Measurements from ENCODE around the gene OR51B4. TPM values are rescaled to one million over a fixed set of nuclear protein-coding genes. Genes with fewer than 3 reads are reported as not detected.
"Not testable (repeated sequence)": the region's sequence is repeated elsewhere in the genome, so short reads cannot be mapped to it uniquely, and the experiment has no call there.

Gene OR51B4
- total RNA-seq, 1 experiment from 2014 or later: not detected

DNA sequence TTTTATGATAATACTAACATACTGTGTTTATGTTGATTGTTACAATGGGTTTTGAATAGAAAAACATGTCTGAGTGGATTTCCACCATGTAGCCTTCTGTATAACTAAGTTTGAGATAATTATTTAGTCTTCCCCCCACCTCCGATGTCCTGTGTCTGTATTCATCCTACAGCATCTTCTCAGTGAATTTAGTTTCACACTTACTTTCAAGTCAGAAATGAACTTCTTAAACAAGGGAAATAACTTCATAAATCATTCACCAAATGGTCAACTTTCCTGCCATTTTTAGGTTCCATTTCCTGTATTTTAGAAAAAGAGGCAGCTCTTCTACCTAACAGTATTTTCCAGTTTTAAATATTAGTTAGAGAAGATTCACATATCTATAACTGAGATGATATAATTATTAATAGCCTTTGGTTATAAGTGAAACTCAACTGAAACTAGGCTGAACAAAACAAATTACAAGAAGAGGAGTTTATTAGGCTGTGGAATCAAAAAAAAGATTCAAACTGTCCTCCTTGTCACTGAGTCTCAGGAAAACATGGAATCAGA lies 38.1 kb upstream of the OR51B4 start:
- WGBS (ENCODE audit: extremely low coverage, insufficient read length, low lambda C conversion rate): no CpG with 5 or more reads among the region's 1 CpG
- Mint-ChIP-seq H3K4me1 (0 out of 4 replicates have a peak, but pooled peaks cover 0 to 3% of the 10 kb centered on the region in 2 experiments), H3K4me3 (no peak overlapping the region), H3K27me3 (ENCODE audit: low read depth) (no peaks in the 10 kb centered on the region), H3K9me3 (no peaks in the 10 kb centered on the region), H3K27ac (no peak overlapping the region), H3K36me3 (ENCODE audit: insufficient read depth in 1 of 3, low read depth in 3 of 3) (no peaks in the 10 kb centered on the region)
- Histone ChIP-seq H3K14ac (ENCODE audit: insufficient read depth, low read length) (no peak overlapping the region), H3K4me2 (ENCODE audit: insufficient read depth, insufficient read length, low read length) (no peak overlapping the region), H2BK15ac (ENCODE audit: low read depth, low read length) (no peak overlapping the region), H2BK120ac (ENCODE audit: low read depth, low read length, poor library complexity, severe bottlenecking) (no peak overlapping the region), H3K4me1 (ENCODE audit: insufficient read depth, low read length) (no peaks in the 10 kb centered on the region), H4K8ac (replicated peaks; ENCODE audit: insufficient read length, low read depth, low read length) (no peak overlapping the region), H4K20me1 (ENCODE audit: control insufficient read depth, insufficient read depth, insufficient read length) (no peaks in the 10 kb centered on the region), H4K5ac (ENCODE audit: insufficient read length, low read depth, low read length) (no peak overlapping the region), H3K9me3 (ENCODE audit: control insufficient read depth, low read depth, low read length) (no peaks in the 10 kb centered on the region), H3K23me2 (ENCODE audit: insufficient read length, low read depth, low read length, poor library complexity, severe bottlenecking) (no peaks in the 10 kb centered on the region), H2AFZ (ENCODE audit: low read length) (no peak overlapping the region), H3T11ph (ENCODE audit: low read length) (no peak overlapping the region), H3K9ac (ENCODE audit: extremely low read depth, insufficient read length, low read length) (no peak overlapping the region), H4K91ac (ENCODE audit: insufficient read length, low read depth, low read length) (no peak overlapping the region), H3K56ac (ENCODE audit: insufficient read length, low read depth, low read length) (no peak overlapping the region), H3K4ac (ENCODE audit: low read depth, low read length) (no peak overlapping the region), H2AK5ac (ENCODE audit: insufficient read length, low read length) (no peak overlapping the region), H3K79me2 (ENCODE audit: insufficient read depth, low read length) (no peaks in the 10 kb centered on the region), H2BK20ac (ENCODE audit: low read depth, low read length, poor library complexity, severe bottlenecking) (no peak overlapping the region), H2BK5ac (ENCODE audit: insufficient read length, low read length) (no peak overlapping the region), H3K18ac (ENCODE audit: insufficient read length, low read depth, low read length) (no peak overlapping the region), H3K23ac (ENCODE audit: insufficient read length, low read depth, low read length) (no peak overlapping the region), H3K27ac (ENCODE audit: insufficient read length, low read depth, low read length) (no peak overlapping the region), H3K79me1 (ENCODE audit: insufficient read depth, low read depth, low read length, poor library complexity, severe bottlenecking) (no peaks in the 10 kb centered on the region), H3K27me3 (ENCODE audit: insufficient read depth, low read length) (no peaks in the 10 kb centered on the region), H2BK12ac (ENCODE audit: insufficient read length, low read depth, low read length) (no peak overlapping the region)
- no peak for DNase-seq
- TF ChIP-seq, protein P1, sequence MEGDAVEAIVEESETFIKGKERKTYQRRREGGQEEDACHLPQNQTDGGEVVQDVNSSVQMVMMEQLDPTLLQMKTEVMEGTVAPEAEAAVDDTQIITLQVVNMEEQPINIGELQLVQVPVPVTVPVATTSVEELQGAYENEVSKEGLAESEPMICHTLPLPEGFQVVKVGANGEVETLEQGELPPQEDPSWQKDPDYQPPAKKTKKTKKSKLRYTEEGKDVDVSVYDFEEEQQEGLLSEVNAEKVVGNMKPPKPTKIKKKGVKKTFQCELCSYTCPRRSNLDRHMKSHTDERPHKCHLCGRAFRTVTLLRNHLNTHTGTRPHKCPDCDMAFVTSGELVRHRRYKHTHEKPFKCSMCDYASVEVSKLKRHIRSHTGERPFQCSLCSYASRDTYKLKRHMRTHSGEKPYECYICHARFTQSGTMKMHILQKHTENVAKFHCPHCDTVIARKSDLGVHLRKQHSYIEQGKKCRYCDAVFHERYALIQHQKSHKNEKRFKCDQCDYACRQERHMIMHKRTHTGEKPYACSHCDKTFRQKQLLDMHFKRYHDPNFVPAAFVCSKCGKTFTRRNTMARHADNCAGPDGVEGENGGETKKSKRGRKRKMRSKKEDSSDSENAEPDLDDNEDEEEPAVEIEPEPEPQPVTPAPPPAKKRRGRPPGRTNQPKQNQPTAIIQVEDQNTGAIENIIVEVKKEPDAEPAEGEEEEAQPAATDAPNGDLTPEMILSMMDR (conservative IDR thresholded peaks at IDR 0.05): no peak

DNA sequence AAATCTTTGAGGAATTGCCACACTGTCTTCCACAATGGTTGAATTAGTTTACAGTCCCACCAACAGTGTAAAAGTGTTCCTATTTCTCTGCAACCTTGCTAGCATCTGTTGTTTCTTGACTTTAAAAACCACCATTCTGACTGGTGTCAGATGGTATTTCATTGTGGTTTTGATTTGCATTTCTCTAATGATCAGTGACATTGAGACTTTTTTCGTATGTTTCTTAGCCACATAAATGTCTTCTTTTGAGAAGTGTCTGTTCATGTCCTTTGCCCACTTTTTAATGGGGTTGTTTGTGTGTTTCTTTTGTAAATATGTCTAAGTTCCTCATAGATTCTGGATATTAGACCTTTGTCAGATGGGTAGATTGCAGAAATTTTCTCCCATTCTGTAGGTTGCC lies 35.5 kb upstream of the OR51B4 start:
- H4K5ac ChIP-seq (ENCODE audit: insufficient read length, low read depth, low read length): not testable (repeated sequence)

More for the DNA sequence above, 35.5 kb upstream of the OR51B4 start:
- not testable (repeated sequence) for H3K4me1 ChIP-seq (ENCODE audit: insufficient read depth, low read length); H2BK20ac ChIP-seq (ENCODE audit: low read depth, low read length, poor library complexity, severe bottlenecking); H3K4me1 Mint-ChIP-seq; H2BK15ac ChIP-seq (ENCODE audit: low read depth, low read length); H3K4me3 Mint-ChIP-seq; H3K79me1 ChIP-seq (ENCODE audit: insufficient read depth, low read depth, low read length, poor library complexity, severe bottlenecking); H2AK5ac ChIP-seq (ENCODE audit: insufficient read length, low read length); H3K14ac ChIP-seq (ENCODE audit: insufficient read depth, low read length); DNase-seq; H3K27me3 Mint-ChIP-seq (ENCODE audit: low read depth); H3K4me2 ChIP-seq (ENCODE audit: insufficient read depth, insufficient read length, low read length); H3K9ac ChIP-seq (ENCODE audit: extremely low read depth, insufficient read length, low read length); H2AFZ ChIP-seq (ENCODE audit: low read length); H3K9me3 ChIP-seq (ENCODE audit: control insufficient read depth, low read depth, low read length); H3K18ac ChIP-seq (ENCODE audit: insufficient read length, low read depth, low read length); H3K9me3 Mint-ChIP-seq; H3K23me2 ChIP-seq (ENCODE audit: insufficient read length, low read depth, low read length, poor library complexity, severe bottlenecking); H3K79me2 ChIP-seq (ENCODE audit: insufficient read depth, low read length); H3T11ph ChIP-seq (ENCODE audit: low read length); H2BK120ac ChIP-seq (ENCODE audit: low read depth, low read length, poor library complexity, severe bottlenecking); H2BK12ac ChIP-seq (ENCODE audit: insufficient read length, low read depth, low read length); H3K36me3 Mint-ChIP-seq (ENCODE audit: insufficient read depth in 1 of 3, low read depth in 3 of 3); H3K27ac ChIP-seq (ENCODE audit: insufficient read length, low read depth, low read length); H3K23ac ChIP-seq (ENCODE audit: insufficient read length, low read depth, low read length); H2BK5ac ChIP-seq (ENCODE audit: insufficient read length, low read length); H3K56ac ChIP-seq (ENCODE audit: insufficient read length, low read depth, low read length); H4K20me1 ChIP-seq (ENCODE audit: control insufficient read depth, insufficient read depth, insufficient read length); H4K91ac ChIP-seq (ENCODE audit: insufficient read length, low read depth, low read length); H3K27ac Mint-ChIP-seq; H4K8ac ChIP-seq (replicated peaks; ENCODE audit: insufficient read length, low read depth, low read length); H3K27me3 ChIP-seq (ENCODE audit: insufficient read depth, low read length); H3K4ac ChIP-seq (ENCODE audit: low read depth, low read length)
- WGBS (ENCODE audit: extremely low coverage, insufficient read length, low lambda C conversion rate): no CpG with 5 or more reads among the region's 1 CpG

Measured in H9 (cell line).